GM23338 (cell line): ENCODE results near the gene KCNK10. TPM values are rescaled to one million over a fixed set of nuclear protein-coding genes. Genes with fewer than 3 reads are reported as not detected.

Source experiments
- ATAC-seq: fragments of 200-7000 bp; cut with Tn5 transposase; 3 replicates; pipeline ENCODE4 v1.9.1; 2020
- DNase-seq: peaks from one replicate; pipeline ENCODE4 v3.0.0-alpha.2; 2015; ENCODE audit warnings: low spot score
- H2AFZ ChIP-seq: fragments of 200-600 bp; sonication (generic); 2 replicates; pipeline ENCODE4 v1.8.0; 2016; ENCODE audit warnings: antibody characterized with exemption, mild to moderate bottlenecking, moderate library complexity
- H3F3A ChIP-seq: fragments of 200-600 bp; sonication (generic); replicated peaks from 2 replicates; pipeline ENCODE4 v1.8.0; 2017; ENCODE audit warnings: antibody characterized with exemption, mixed run types, low read depth
- H3K27ac ChIP-seq: fragments of 200-600 bp; sonication (generic); 2 replicates; pipeline ENCODE4 v1.6.1; 2016; ENCODE audit warnings: low read depth
- H3K27me3 ChIP-seq: fragments of 200-600 bp; sonication (generic); 2 replicates; pipeline ENCODE4 v1.8.0; 2016; ENCODE audit warnings: mild to moderate bottlenecking, mixed run types, moderate library complexity; ENCODE audit not compliant: insufficient read depth
- H3K36me3 ChIP-seq: fragments of 200-600 bp; sonication (generic); 2 replicates; pipeline ENCODE4 v1.8.0; 2016; ENCODE audit warnings: mild to moderate bottlenecking; ENCODE audit not compliant: insufficient read depth
- H3K4me1 ChIP-seq: fragments of 200-600 bp; sonication (generic); 2 replicates; pipeline ENCODE4 v1.8.0; 2016; ENCODE audit warnings: mild to moderate bottlenecking, moderate library complexity; ENCODE audit not compliant: insufficient read depth
- H3K4me2 ChIP-seq: fragments of 200-600 bp; sonication (generic); 2 replicates; pipeline ENCODE4 v1.7.1; 2017; ENCODE audit warnings: mixed run types
- H3K4me3 ChIP-seq: fragments of 200-600 bp; sonication (generic); 2 replicates; pipeline ENCODE4 v1.6.1; 2016; ENCODE audit warnings: mixed run types
- H3K79me2 ChIP-seq: fragments of 200-600 bp; sonication (generic); replicated peaks from 2 replicates; pipeline ENCODE4 v1.8.0; 2017; ENCODE audit warnings: mild to moderate bottlenecking; ENCODE audit not compliant: insufficient read depth
- H3K9me2 ChIP-seq: fragments of 200-600 bp; sonication (generic); 2 replicates; pipeline ENCODE4 v1.8.0; 2017; ENCODE audit not compliant: insufficient read depth
- H4K20me1 ChIP-seq: fragments of 200-600 bp; sonication (generic); replicated peaks from 2 replicates; pipeline ENCODE4 v1.8.0; 2017; ENCODE audit warnings: mild to moderate bottlenecking; ENCODE audit not compliant: insufficient read depth
- H3K27ac Mint-ChIP-seq: 2 replicates; pipeline ENCODE4 v1.8.0; 2020; ENCODE audit warnings: inconsistent platforms, mild to moderate bottlenecking, moderate library complexity, mixed read lengths
- H3K27me3 Mint-ChIP-seq: 3 replicates; pipeline ENCODE4 v1.8.0; 2022; ENCODE audit warnings: low read depth, mild to moderate bottlenecking, moderate library complexity, mixed read lengths, inconsistent platforms; ENCODE audit not compliant: insufficient read depth, poor library complexity
- H3K36me3 Mint-ChIP-seq: 3 replicates; pipeline ENCODE4 v1.8.0; 2021; ENCODE audit warnings: low read depth, mild to moderate bottlenecking, inconsistent platforms, moderate library complexity, mixed read lengths
- H3K4me1 Mint-ChIP-seq: 3 replicates; pipeline ENCODE4 v1.8.0; 2020; ENCODE audit warnings: mild to moderate bottlenecking, inconsistent platforms, mixed read lengths
- H3K4me3 Mint-ChIP-seq: 3 replicates; pipeline ENCODE4 v1.8.0; 2021; ENCODE audit warnings: moderate library complexity, mild to moderate bottlenecking, inconsistent platforms, mixed read lengths
- H3K9me3 Mint-ChIP-seq: 3 replicates; pipeline ENCODE4 v1.8.0; 2020; ENCODE audit warnings: moderate library complexity, mild to moderate bottlenecking, inconsistent platforms, mixed read lengths
- CREB1 ChIP-seq: fragments of 250-450 bp; sonication (Bioruptor Pico); IDR thresholded peaks from 2 replicates; pipeline ENCODE4 v1.5.0; 2020; ENCODE audit warnings: low read depth, mild to moderate bottlenecking, moderate library complexity
- ETS1 ChIP-seq: IDR thresholded peaks from 2 replicates; pipeline ENCODE4 v1.6.1; 2016; ENCODE audit warnings: antibody characterized with exemption
- EZH2phosphoT487 ChIP-seq: fragments of 200-600 bp; sonication (generic); IDR thresholded peaks from one replicate; pipeline ENCODE4 v1.8.1; 2018; ENCODE audit warnings: antibody characterized with exemption; ENCODE audit not compliant: unreplicated experiment
- NANOG ChIP-seq: IDR thresholded peaks from 2 replicates; pipeline ENCODE4 v1.6.1; 2016; ENCODE audit warnings: antibody characterized with exemption, borderline replicate concordance
- REST ChIP-seq: IDR thresholded peaks from one replicate; pipeline ENCODE4 v1.6.1; 2018; ENCODE audit warnings: antibody characterized with exemption; ENCODE audit not compliant: unreplicated experiment
- STAT1 ChIP-seq: IDR thresholded peaks from one replicate; pipeline ENCODE4 v1.6.1; 2016; ENCODE audit warnings: antibody characterized with exemption; ENCODE audit not compliant: unreplicated experiment
- ZNF114 ChIP-seq: fragments of 250-450 bp; sonication (Bioruptor Pico); IDR thresholded peaks from 2 replicates; pipeline ENCODE4 v1.5.0; 2020; ENCODE audit warnings: mild to moderate bottlenecking, moderate library complexity
- ZNF331 ChIP-seq: fragments of 250-450 bp; sonication (Bioruptor Pico); IDR thresholded peaks from 2 replicates; pipeline ENCODE4 v1.5.0; 2020; ENCODE audit warnings: low read depth, mild to moderate bottlenecking, moderate library complexity
- polyA plus RNA-seq: library from polyadenylated mRNA; unstranded; fragments of >200 nt; fragmentation: Nextera tagmentation; extraction: Ambion mirVana; gene quantifications from 2 replicates; pipeline ENCODE4 v1.2.1, GENCODE V29; 2016
- total RNA-seq: library from RNA; depleted of rRNA; stranded (reverse); fragments of >200 nt; shearing (Covaris generic); gene quantifications from 2 replicates; pipeline ENCODE4 v1.2.3, GENCODE V29; 2014
- TF ChIP-seq, protein P1 (sequence below): fragments of 250-450 bp; sonication (Bioruptor Pico); IDR thresholded peaks from 2 replicates; pipeline ENCODE4 v1.5.0; 2020; ENCODE audit warnings: mild to moderate bottlenecking, moderate library complexity

KCNK10 gene
- total and polyA plus RNA-seq, 2 experiments from 2014 or later = 0.29 to 1.0 TPM

DNA sequence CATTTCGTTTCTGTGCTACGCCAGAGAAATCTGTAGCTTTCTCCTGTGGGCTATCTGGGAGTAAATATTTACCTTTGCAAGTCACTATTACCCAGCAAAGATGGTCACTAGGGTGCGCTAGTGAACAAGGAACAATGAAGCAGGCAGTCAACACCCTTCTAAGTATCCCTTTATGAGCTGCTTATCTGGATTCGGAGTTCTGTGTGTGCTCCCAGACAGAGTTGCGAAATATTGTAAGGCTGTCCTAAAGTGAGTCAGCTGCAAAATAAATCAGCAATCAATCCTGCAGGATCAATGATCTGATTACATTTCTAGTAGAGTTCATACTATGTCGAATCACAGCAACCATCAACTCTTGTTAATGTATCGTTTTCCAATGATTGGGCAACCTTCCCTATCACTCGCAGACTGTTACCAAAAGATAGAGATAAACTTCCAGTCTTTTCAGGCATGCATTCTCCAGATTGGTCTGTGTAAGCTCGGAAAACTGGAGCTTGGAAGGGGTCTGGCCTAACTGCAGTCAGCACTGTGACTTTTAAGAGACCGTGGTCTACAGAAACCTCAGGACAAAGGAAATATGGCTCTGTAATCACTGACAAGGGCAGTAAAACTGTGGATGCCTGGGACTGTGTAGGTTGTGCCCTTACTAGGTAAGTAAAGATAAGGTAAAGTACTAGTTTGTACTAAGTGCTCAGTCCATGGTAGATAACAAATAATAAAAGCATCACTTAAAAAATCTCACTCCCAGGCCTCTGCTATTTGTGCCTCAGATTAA is 133.5 kb downstream of the KCNK10 start (continued):
- TF ChIP-seq ZNF331 (CRISPR knock-in tag) = no peak

DNA sequence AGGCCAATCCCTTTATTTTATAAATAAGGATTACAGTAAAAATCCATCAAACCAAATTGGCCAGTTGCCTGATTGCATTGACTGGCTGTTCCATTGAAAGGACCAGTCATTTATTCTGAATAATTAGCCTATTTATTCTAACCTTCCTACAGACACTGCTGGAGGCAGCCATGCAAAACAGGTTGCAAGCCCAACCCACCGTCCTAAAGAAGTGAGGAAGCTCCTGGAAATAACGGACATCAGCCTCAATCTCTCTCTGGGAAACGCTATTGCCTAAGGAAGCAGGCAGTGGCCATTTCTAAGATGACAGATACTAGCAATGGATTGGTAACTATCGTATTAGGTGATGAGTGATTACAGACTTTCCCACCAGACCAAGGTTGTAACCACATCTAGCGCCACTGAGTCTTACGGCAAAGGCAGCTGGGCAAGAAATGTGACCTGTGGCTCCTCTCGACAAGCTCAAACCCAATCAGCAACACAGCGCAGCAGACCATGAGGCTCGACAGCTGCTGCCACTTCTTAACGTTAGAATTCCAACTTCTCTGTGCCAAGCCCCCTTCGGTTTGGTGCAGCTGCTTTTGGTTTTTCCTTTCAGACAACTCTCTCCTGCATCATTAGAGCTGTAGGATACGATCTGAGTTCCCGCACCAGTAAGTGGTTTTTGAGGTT is 134.2 kb downstream of the KCNK10 start:
- H3K4me3 ChIP-seq = peak overlapping the region; percentile 39
- H3K27ac Mint-ChIP-seq = peak overlapping the region; percentile 89; the same call in 1 of the 2 replicates
- peak overlapping the region; percentile 94 for H2AFZ ChIP-seq

More for the DNA sequence above, 134.2 kb downstream of the KCNK10 start:
- H3K79me2 ChIP-seq = no peaks in the 10 kb centered on the region
- H3F3A ChIP-seq = no peaks in the 10 kb centered on the region
- H4K20me1 ChIP-seq = no peaks in the 10 kb centered on the region
- H3K27me3 Mint-ChIP-seq = peaks cover 2% of the 10 kb centered on the region
- ATAC-seq (peak; percentile 76), DNase-seq (peak; percentile 44)
- no peaks in the 10 kb centered on the region for H3K27me3 ChIP-seq
- H3K36me3 ChIP-seq = no peaks in the 10 kb centered on the region
- H3K36me3 Mint-ChIP-seq = no peaks in the 10 kb centered on the region
- H3K4me3 Mint-ChIP-seq = peak overlapping the region; percentile 60; the same call in 2 of the 3 replicates
- TF ChIP-seq EZH2phosphoT487 (no peak), NANOG (no peak), CREB1 (CRISPR knock-in tag) (no peak), ZNF114 (no peak), REST (no peak), ETS1 (no peak), STAT1 (no peak)
- TF ChIP-seq, protein P1, sequence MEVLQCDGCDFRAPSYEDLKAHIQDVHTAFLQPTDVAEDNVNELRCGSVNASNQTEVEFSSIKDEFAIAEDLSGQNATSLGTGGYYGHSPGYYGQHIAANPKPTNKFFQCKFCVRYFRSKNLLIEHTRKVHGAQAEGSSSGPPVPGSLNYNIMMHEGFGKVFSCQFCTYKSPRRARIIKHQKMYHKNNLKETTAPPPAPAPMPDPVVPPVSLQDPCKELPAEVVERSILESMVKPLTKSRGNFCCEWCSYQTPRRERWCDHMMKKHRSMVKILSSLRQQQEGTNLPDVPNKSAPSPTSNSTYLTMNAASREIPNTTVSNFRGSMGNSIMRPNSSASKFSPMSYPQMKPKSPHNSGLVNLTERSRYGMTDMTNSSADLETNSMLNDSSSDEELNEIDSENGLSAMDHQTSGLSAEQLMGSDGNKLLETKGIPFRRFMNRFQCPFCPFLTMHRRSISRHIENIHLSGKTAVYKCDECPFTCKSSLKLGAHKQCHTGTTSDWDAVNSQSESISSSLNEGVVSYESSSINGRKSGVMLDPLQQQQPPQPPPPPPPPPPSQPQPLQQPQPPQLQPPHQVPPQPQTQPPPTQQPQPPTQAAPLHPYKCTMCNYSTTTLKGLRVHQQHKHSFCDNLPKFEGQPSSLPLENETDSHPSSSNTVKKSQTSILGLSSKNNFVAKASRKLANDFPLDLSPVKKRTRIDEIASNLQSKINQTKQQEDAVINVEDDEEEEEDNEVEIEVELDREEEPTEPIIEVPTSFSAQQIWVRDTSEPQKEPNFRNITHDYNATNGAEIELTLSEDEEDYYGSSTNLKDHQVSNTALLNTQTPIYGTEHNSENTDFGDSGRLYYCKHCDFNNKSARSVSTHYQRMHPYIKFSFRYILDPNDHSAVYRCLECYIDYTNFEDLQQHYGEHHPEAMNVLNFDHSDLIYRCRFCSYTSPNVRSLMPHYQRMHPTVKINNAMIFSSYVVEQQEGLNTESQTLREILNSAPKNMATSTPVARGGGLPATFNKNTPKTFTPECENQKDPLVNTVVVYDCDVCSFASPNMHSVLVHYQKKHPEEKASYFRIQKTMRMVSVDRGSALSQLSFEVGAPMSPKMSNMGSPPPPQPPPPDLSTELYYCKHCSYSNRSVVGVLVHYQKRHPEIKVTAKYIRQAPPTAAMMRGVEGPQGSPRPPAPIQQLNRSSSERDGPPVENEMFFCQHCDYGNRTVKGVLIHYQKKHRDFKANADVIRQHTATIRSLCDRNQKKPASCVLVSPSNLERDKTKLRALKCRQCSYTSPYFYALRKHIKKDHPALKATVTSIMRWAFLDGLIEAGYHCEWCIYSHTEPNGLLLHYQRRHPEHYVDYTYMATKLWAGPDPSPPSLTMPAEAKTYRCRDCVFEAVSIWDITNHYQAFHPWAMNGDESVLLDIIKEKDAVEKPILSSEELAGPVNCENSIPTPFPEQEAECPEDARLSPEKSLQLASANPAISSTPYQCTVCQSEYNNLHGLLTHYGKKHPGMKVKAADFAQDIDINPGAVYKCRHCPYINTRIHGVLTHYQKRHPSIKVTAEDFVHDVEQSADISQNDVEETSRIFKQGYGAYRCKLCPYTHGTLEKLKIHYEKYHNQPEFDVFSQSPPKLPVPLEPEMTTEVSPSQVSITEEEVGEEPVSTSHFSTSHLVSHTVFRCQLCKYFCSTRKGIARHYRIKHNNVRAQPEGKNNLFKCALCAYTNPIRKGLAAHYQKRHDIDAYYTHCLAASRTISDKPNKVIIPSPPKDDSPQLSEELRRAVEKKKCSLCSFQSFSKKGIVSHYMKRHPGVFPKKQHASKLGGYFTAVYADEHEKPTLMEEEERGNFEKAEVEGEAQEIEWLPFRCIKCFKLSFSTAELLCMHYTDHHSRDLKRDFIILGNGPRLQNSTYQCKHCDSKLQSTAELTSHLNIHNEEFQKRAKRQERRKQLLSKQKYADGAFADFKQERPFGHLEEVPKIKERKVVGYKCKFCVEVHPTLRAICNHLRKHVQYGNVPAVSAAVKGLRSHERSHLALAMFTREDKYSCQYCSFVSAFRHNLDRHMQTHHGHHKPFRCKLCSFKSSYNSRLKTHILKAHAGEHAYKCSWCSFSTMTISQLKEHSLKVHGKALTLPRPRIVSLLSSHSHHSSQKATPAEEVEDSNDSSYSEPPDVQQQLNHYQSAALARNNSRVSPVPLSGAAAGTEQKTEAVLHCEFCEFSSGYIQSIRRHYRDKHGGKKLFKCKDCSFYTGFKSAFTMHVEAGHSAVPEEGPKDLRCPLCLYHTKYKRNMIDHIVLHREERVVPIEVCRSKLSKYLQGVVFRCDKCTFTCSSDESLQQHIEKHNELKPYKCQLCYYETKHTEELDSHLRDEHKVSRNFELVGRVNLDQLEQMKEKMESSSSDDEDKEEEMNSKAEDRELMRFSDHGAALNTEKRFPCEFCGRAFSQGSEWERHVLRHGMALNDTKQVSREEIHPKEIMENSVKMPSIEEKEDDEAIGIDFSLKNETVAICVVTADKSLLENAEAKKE (CRISPR knock-in tag) = no peak
- H3K4me1 Mint-ChIP-seq = peaks cover 31% of the 10 kb centered on the region
- no peaks in the 10 kb centered on the region for H3K9me2 ChIP-seq
- H3K27ac ChIP-seq = 0 out of 2 replicates have a peak overlapping the region, but pooled peaks have one; percentile 7
- peaks cover 15% of the 10 kb centered on the region for H3K4me1 ChIP-seq
- H3K9me3 Mint-ChIP-seq = no peaks in the 10 kb centered on the region; the same call in 2 of the 3 replicates
- H3K4me2 ChIP-seq = peak overlapping the region; percentile 65
